DMS 273 (cell line): ENCODE data around the gene UQCRC1.

Source experiments
- DNase-seq: peaks from one replicate; lab custom pipeline; 2025; ENCODE audit not compliant: unreplicated experiment; lab: John Stamatoyannopoulos, UW

The UQCRC1 gene

DNA sequence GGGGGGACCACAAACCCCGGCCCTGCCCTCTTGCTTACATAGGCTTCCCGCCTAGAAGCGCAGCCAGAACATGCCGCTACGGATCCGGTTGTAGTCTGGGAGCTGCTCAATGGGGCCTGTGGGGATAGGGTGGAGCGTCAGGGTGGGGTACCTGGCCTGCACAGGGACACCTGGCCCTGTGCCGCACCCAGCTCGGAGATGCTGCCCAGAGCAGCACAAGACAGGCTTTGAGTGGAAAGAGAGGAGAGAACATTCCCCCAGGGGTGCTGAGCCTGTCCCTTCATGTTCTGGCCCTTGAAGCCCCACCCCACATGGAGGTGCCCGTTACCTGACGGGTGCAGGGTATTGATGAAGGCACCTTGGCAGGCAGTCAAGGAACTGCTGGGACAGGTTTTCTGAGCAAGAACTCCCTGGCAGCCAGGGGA lies 10.4 kb downstream of the UQCRC1 start:
- no peak for DNase-seq

- peak; percentile 60 for DNase-seq
These were observed 10.9 kb downstream of the UQCRC1 start for GRCh38 chr3:48598323-48599076.

- no peak for DNase-seq
These were observed 12.0 kb downstream of the UQCRC1 start for GRCh38 chr3:48597408-48597800.

GRCh38 chr3:48596676-48597407 lies 12.6 kb downstream of the UQCRC1 start:
- DNase-seq = no peak

DNA sequence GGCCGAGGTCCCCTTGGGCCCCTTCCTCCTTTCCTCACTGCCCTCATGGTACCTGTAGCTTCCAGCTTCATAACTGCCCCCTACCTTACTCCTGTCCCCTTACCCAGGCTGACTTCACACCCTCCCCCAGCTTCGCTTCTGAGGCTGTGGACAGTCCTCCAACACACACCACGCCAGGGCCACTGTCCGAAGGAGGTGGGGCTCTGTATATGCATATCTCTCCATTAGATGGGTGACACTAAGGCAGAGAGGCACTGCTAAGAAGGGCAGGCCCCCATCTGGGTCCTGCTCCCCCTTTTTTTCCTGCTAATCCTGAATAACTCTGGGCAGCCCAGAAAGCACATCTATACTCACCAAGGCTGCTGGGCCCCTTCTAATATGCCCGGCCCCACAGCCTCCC lies 13.3 kb downstream of the UQCRC1 start:
- DNase-seq = no peak

DNA sequence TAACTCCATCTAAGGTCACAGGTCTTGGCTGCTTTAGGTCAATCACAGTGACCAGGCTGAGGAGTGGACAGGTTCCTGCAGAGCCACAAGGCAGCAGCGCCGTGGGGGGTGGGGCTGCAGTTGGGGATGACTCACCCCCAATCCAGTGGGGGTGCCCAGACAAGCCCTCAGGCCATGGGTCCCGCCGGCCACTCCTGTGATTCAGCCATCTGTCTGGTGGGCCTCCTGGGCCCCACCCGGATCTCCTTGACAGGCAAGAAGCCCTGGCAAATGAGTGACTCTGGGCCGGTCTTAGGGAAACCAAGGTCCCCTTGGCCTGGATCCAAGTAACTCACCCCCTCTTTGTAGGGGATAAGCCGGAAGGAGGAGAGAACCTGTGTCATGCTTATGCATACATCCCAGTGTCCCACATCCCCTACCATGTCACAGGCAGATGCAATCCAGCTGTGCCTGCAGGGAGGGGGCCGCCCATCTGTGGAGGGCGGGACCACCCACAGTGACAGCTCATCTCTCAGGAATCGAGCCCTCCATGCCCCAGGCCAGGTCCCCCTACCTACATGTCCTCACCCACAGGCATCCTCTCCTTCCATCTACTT lies 13.8 kb downstream of the UQCRC1 start:
- peak; percentile 23 for DNase-seq

DNA sequence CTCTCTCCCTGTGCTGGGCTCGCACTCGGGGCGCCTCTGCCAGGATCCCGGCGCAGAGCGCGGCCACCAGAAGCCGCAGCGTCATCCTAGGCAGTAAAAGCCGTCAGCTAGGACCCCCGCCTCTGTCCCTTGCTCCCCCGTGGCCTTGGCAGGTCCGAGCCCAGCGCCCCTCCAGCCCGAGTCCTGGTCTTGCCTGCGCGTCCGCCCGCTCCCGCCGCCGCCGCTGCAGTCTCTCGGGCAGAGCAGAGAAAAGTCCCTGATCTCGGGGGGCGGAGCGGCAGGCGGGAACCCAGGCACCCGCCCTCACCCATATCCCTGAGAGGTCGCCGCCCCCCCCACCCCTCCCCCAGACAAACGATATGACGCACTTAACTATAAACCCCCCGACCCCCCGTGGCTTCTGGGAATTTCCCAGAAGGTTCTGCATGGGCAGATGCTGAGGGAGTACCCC lies 14.3 kb downstream of the UQCRC1 start, which contains the start of gene COL7A1:
Gene COL7A1 (minus strand): TSS at position 255 of the 451 bp plus-strand sequence. CDS start 170 bp downstream, at position 85.
- no peak for DNase-seq

DNA sequence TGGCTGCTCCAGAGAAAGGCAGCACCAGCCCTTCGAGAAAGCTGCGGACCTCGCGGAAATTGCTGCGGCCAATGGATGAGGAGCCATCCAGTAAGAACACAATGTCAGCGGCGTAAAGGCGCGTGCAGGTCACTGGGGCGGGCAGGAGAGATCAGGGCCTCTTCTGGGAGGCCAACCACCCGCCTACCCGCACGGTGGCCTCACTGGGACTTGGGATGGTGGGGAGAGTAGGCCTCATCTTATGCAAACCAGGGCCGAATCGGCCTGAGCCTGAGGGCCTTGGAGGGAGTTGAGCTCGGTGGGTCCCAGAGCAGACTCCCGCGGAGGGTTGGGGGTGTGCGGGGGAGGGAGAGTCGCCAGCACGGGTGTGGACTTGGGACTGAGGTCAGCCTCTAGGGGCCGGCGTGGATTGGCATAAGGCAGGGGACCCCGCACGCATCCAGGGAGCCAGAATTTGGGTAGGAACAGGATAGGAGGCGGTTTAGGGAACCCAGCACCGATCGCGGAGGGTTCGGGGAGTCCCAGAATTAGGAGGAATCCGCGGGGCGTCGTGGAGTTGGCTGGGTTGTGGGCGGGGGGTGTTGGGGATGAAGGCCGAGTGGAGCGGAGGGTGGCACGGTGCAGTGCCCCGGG lies 14.9 kb downstream of the UQCRC1 start:
- DNase-seq = no peak

DNA sequence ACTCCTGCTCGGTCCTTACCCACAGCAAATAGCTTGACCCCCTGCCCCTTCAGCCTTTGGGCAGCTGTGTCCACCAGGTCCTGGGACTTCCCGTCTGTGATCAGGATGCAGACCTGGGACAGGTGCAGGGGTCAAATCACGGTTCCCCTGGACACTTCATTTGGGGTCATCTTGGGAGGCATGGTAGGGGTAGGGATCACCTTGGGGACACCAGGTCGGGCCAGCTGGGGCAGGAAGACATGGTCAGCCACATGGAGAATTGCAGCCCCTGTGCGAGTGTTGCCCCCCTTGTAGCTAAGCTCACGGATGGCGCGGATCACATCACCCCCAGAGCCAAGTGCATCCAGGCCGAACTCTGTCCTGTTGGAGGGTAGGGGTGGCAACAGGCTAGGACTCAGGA lies 16.1 kb downstream of the UQCRC1 start:
- no peak for DNase-seq

- DNase-seq = no peak
These were observed 16.8 kb downstream of the UQCRC1 start for GRCh38 chr3:48592519-48593087.

- no peak for DNase-seq
These were observed 17.4 kb downstream of the UQCRC1 start for GRCh38 chr3:48591886-48592518.

DNA sequence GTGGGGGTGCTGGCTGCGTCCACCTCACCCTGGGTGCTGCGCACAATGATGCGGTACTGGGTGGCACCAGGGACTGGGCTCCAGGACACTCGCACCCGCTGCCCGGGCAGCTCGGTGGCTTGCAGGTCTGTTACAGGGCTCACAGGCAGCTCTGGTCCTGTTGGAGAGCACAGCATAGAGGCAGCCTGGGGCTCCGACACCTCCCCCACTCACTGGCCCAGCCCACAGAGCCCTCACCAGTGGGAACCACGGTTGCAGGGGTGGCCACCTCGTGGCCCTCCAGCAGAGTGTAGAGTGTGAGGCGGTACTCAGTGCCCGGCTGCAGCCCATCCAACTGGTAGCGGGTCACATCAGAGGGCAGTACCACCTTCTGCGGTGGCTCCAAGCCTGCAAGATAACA lies 18.0 kb downstream of the UQCRC1 start:
- no peak for DNase-seq

DNA sequence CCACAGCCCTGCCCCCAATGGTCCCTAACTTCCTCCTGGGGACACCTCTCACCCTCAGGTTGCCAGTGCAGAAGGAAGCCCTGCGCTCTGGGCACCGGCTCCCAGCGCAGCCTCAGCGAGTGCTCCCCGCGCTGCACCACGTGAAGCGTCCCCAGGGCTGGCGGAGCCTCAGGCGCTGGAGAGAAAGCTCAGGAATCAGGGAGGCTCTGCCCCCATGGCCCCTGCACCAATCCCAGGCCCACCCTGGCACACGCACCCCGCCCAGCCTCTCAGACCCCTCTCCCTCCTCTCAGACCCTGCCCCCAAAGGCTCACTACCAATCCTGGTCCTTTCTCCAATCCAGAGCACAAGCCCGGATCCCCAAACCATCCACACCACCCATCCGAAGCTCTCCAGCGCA lies 21.2 kb downstream of the UQCRC1 start:
- no peak for DNase-seq

DNA sequence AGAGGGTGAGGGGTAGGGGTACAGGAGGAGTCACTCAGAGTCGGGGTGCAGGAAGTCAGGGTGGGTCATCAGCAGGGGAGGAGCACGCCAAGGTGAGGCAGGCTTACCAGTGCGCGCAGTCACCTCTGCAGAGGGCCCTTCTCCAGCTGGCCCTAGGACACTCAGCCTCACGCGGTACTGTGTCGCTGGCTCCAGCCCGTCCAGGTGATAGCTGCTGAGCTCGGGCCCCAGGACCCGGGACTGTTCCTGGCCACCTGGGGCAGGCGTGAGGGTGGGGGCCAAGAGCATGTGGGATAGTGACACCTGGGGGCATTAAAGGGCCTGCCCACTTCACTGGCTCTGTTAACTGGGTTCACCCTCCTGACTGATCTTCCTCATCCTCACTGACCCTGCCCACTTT lies 21.8 kb downstream of the UQCRC1 start:
- DNase-seq = no peak

DNA sequence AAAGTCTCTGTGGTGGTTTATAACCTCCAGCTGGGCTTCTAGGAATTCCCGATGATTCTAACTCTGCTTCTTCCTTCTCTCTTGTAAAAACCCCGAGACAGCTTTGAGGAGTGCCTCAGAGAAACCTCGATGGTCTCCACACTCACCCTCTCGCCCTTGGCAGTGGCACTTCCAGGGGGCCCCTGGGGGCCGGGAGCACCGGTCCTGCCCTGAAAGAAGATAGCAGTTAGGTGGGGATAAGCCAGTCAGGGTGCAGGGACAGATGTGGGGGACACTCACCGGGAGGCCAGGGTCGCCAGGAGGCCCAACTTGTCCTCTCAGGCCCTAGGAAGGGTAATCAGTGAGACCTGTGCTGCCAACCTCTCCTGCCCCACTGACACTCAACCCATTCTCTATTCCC lies 24.0 kb downstream of the UQCRC1 start:
- DNase-seq = no peak

DNA sequence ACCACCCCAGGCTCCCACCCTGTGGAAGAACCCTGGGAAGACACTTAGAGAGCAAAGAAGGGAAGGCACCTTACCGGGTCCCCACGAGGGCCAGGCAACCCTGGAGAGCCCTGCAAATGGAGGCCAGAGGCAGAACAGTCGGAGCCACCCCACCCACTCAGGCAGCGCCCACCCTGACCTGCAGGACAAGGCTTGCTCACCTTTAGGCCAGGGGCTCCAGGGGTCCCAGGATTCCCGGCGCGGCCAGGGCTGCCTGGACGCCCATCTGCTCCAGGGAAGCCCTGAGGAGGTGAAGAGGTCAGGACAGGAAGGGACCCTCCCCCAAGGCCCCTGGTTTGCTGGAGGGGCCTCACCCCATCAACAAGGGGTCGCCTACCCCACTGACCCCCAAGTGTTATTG lies 24.6 kb downstream of the UQCRC1 start:
- DNase-seq = no peak

- no peak for DNase-seq
These were observed 27.6 kb downstream of the UQCRC1 start for GRCh38 chr3:48581621-48582481.

- no peak for DNase-seq
These were observed 32.8 kb downstream of the UQCRC1 start for GRCh38 chr3:48576647-48577046.

- no peak for DNase-seq
These were observed 34.1 kb downstream of the UQCRC1 start for GRCh38 chr3:48575366-48575765.
